HG02623 (cell line): ENCODE results near the gene SPEM3.
"Not testable (repeated sequence)": the region's sequence is repeated elsewhere in the genome, so short reads cannot be mapped to it uniquely, and the experiment has no call there.

ENCODE experiments used
- ATAC-seq: cut with Tn5 transposase; IDR thresholded peaks from one replicate; pipeline ENCODE4 v1.9.1; 2021; ENCODE audit warnings: moderate library complexity; ENCODE audit not compliant: unreplicated experiment

Gene SPEM3

GRCh38 chr17:7468804-7469389 lies 40.2 kb downstream of the SPEM3 start:
- no peak for ATAC-seq

GRCh38 chr17:7469843-7470242 lies 41.2 kb downstream of the SPEM3 start:
- not testable (repeated sequence) for ATAC-seq

- ATAC-seq = not testable (repeated sequence)
Observed at GRCh38 chr17:7470457-7470973, 41.9 kb downstream of the SPEM3 start.

- ATAC-seq = no peak
Observed at GRCh38 chr17:7471729-7472128, 43.1 kb downstream of the SPEM3 start.

- ATAC-seq = not testable (repeated sequence)
Observed at GRCh38 chr17:7474767-7475166, 46.1 kb downstream of the SPEM3 start.

- no peak for ATAC-seq
Observed at GRCh38 chr17:7475764-7476422, 47.2 kb downstream of the SPEM3 start.

GRCh38 chr17:7476494-7476893 lies 47.8 kb downstream of the SPEM3 start:
- ATAC-seq = no peak

GRCh38 chr17:7476951-7477350 lies 48.3 kb downstream of the SPEM3 start:
- no peak for ATAC-seq

GRCh38 chr17:7477392-7478275 lies 49.0 kb downstream of the SPEM3 start:
- no peak for ATAC-seq

GRCh38 chr17:7478276-7479212 lies 49.9 kb downstream of the SPEM3 start:
- ATAC-seq = no peak

- ATAC-seq = no peak
Observed at GRCh38 chr17:7479213-7480088, 50.8 kb downstream of the SPEM3 start, which contains the start of gene ZBTB4. Gene ZBTB4, minus strand, starts transcription at chr17:7479631. Its CDS starts 12,830 bp downstream, at chr17:7466801.

GRCh38 chr17:7480089-7480384 lies 51.4 kb downstream of the SPEM3 start:
- no peak for ATAC-seq

GRCh38 chr17:7481275-7481674 lies 52.6 kb downstream of the SPEM3 start, which contains the start of gene SLC35G6:
Gene SLC35G6, plus strand, starts transcription at chr17:7481446. Its CDS starts 71 bp downstream, at chr17:7481517.
- not testable (repeated sequence) for ATAC-seq

- not testable (repeated sequence) for ATAC-seq
Observed at GRCh38 chr17:7481842-7482741, 53.4 kb downstream of the SPEM3 start.
